PC-9 (cell line): Measurements from ENCODE around the gene SH3RF3. TPM values are rescaled to one million over a fixed set of nuclear protein-coding genes. Genes with fewer than 3 reads are reported as not detected.

Source experiments
- BruUV-seq: library from RNA; stranded (reverse); fragments of 400-500 nt; replicated peaks from 2 replicates; lab custom pipeline; 2021; lab: Mats Ljungman, UMichigan
- CTCF ChIA-PET: fragments of 300-600 bp; sonication (Branson Sonifier 250); formaldehyde crosslinking; loops from one replicate; lab custom pipeline; 2022; ENCODE audit warnings: antibody characterized with exemption; lab: Charles Lee
- POLR2A ChIA-PET: fragments of 300-600 bp; sonication (Branson Sonifier 250); formaldehyde crosslinking; loops from one replicate; lab custom pipeline; 2022; ENCODE audit warnings: antibody characterized with exemption; ENCODE audit not compliant: unreplicated experiment; lab: Charles Lee
- DNase-seq, 2 experiments: peaks; one replicate each; pipeline versions ENCODE4 v3.0.0 to v3.0.0-alpha.2; 2015 to 2022; ENCODE audit warnings: mixed read lengths in 1 of 2
- H2AFZ ChIP-seq: fragments of 200-600 bp; sonication (generic); 2 replicates; pipeline ENCODE4 v1.8.1; 2017; ENCODE audit warnings: antibody characterized with exemption
- H3F3A ChIP-seq: fragments of 200-600 bp; sonication (generic); 2 replicates; pipeline ENCODE4 v1.8.1; 2017; ENCODE audit warnings: antibody characterized with exemption, mild to moderate bottlenecking, low read depth; ENCODE audit not compliant: insufficient read depth
- H3K27ac ChIP-seq: fragments of 200-600 bp; sonication (generic); 2 replicates; pipeline ENCODE4 v1.6.1; 2016; ENCODE audit warnings: mixed run types
- H3K27me3 ChIP-seq: fragments of 200-600 bp; sonication (generic); 2 replicates; pipeline ENCODE4 v1.6.1; 2016; ENCODE audit warnings: low read depth, mixed run types; ENCODE audit not compliant: insufficient read depth
- H3K36me3 ChIP-seq: fragments of 200-600 bp; sonication (generic); 2 replicates; pipeline ENCODE4 v1.6.1; 2016; ENCODE audit warnings: low read depth, mixed run types
- H3K4me1 ChIP-seq: fragments of 200-600 bp; sonication (generic); replicated peaks from 2 replicates; pipeline ENCODE4 v1.6.1; 2016; ENCODE audit warnings: mixed run types; ENCODE audit not compliant: insufficient read depth
- H3K4me2 ChIP-seq: fragments of 200-600 bp; sonication (generic); 2 replicates; pipeline ENCODE4 v1.6.1; 2017; ENCODE audit warnings: mixed run types
- H3K4me3 ChIP-seq: fragments of 200-600 bp; sonication (generic); 2 replicates; pipeline ENCODE4 v1.6.1; 2016; ENCODE audit warnings: mixed run types
- H3K79me2 ChIP-seq: fragments of 200-600 bp; sonication (generic); 2 replicates; pipeline ENCODE4 v1.6.1; 2017; ENCODE audit warnings: low read depth, mixed run types
- H3K9me2 ChIP-seq: fragments of 200-600 bp; sonication (generic); 2 replicates; pipeline ENCODE4 v1.8.1; 2017; ENCODE audit warnings: mild to moderate bottlenecking; ENCODE audit not compliant: insufficient read depth
- H3K9me3 ChIP-seq: fragments of 200-600 bp; sonication (generic); 2 replicates; pipeline ENCODE4 v1.8.1; 2016; ENCODE audit warnings: low read depth; ENCODE audit not compliant: insufficient read depth
- H4K20me1 ChIP-seq: fragments of 200-600 bp; sonication (generic); 2 replicates; pipeline ENCODE4 v1.8.1; 2017; ENCODE audit not compliant: insufficient read depth
- EZH2 ChIP-seq: fragments of 200-600 bp; sonication (generic); IDR thresholded peaks from 2 replicates; pipeline ENCODE4 v1.8.0; 2017; ENCODE audit warnings: antibody characterized with exemption, low read depth
- intact Hi-C: fragments of 100-400 bp; cut with micrococcal nuclease; formaldehyde crosslinking; loops from one replicate; pipeline ENCODE4 v1.10.0; 2022; ENCODE audit not compliant: unreplicated experiment
- total RNA-seq: library from RNA; stranded (reverse); gene quantifications from 2 replicates; pipeline ENCODE4 v1.2.3, GENCODE V29; 2021
- TF ChIP-seq, protein P1 (sequence below): fragments of 200-600 bp; sonication (generic); conservative IDR thresholded peaks from 2 replicates; pipeline ENCODE4 v1.6.1; 2017; ENCODE audit warnings: mixed run types, antibody characterized with exemption, mild to moderate bottlenecking, moderate library complexity

The SH3RF3 gene
- total RNA-seq, 1 experiment from 2014 or later, result 6.1 TPM

DNA sequence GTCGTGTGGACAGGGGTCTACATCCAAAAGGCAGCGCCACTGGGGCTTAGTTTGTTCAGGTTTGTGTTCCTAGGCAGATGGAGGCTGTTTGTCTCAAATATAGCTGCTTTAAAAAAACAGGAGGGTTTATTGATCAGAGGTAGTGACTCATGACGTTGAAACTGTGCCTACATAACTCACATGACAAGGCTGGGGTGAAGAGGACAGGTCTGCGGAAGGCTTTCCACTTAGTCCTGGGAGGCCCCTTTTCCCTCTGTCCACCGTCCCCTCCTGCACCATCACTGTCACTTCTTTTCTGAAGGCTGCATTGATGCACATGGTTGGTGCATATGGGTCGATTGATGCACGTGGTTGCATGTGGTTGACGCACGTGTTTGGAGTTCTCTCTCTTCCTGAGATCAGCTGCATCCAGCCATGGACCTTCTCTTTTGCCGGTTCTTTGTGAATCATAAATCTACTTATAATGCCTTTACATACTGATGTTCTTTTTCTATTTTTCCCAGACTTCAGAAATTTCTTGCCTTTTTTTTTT lies 10.9 kb downstream of the SH3RF3 start:
- Histone ChIP-seq H3F3A (no peaks in the 10 kb centered on the region), H3K4me1 (no peaks in the 10 kb centered on the region), H3K27ac (no peak overlapping the region), H3K4me2 (no peak overlapping the region), H3K9me3 (no peaks in the 10 kb centered on the region), H3K27me3 (no peaks in the 10 kb centered on the region), H2AFZ (no peak overlapping the region), H3K36me3 (no peaks in the 10 kb centered on the region), H3K9me2 (no peaks in the 10 kb centered on the region), H4K20me1 (peaks cover 67% of the 10 kb centered on the region), H3K4me3 (no peak overlapping the region), H3K79me2 (peaks cover 75% of the 10 kb centered on the region)
- ChIA-PET POLR2A (no interaction called here), CTCF (no interaction called here)
- intact Hi-C loops, result no loop called here
- TF ChIP-seq, protein P1, sequence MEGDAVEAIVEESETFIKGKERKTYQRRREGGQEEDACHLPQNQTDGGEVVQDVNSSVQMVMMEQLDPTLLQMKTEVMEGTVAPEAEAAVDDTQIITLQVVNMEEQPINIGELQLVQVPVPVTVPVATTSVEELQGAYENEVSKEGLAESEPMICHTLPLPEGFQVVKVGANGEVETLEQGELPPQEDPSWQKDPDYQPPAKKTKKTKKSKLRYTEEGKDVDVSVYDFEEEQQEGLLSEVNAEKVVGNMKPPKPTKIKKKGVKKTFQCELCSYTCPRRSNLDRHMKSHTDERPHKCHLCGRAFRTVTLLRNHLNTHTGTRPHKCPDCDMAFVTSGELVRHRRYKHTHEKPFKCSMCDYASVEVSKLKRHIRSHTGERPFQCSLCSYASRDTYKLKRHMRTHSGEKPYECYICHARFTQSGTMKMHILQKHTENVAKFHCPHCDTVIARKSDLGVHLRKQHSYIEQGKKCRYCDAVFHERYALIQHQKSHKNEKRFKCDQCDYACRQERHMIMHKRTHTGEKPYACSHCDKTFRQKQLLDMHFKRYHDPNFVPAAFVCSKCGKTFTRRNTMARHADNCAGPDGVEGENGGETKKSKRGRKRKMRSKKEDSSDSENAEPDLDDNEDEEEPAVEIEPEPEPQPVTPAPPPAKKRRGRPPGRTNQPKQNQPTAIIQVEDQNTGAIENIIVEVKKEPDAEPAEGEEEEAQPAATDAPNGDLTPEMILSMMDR, result no peak
- TF ChIP-seq EZH2, result no peak
- no TSS peak for BruUV-seq
- no peak for DNase-seq

DNA sequence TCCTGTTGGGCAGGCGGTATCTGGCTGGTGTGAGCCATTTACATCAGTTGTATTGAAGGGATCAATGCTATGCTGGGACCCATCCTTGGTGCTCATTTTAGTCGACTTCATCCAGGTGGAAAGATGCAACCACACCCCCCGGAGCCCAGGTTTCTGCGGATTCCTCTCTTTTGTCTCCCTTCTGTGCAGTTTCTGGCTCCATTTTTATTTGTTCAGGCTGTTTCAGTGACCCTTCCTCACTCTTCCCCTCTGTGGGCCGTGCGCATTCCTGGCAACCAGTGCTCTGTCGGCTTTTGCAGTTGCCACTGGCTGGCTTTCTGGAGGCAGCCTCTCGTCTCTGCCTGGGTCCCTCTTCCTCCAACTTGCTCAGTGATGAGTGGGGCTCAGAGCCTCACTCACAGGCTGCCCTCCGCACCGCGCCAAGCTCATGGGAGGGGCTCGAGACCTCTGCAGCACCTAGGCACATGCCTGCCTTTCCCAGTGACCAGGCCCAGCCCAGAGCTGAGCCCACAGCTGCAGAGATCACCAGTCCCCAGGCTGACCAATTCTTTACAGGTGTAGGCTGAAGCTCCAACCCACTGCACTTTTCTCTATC lies 12.1 kb downstream of the SH3RF3 start:
- no peaks in the 10 kb centered on the region for H3K36me3 ChIP-seq
- H4K20me1 ChIP-seq, result peaks cover 70% of the 10 kb centered on the region
- no peak overlapping the region for H3K4me3 ChIP-seq
- BruUV-seq, result no TSS peak
- H3K27me3 ChIP-seq, result no peaks in the 10 kb centered on the region
- no peak overlapping the region for H2AFZ ChIP-seq
- H3K4me2 ChIP-seq, result no peak overlapping the region
- no peaks in the 10 kb centered on the region for H3K4me1 ChIP-seq
- TF ChIP-seq, protein P1, result no peak
- no peak for TF ChIP-seq EZH2
- H3F3A ChIP-seq, result no peaks in the 10 kb centered on the region
- CTCF ChIA-PET, result no interaction called here
- H3K9me2 ChIP-seq, result no peaks in the 10 kb centered on the region
- intact Hi-C loops, result no loop called here
- H3K27ac ChIP-seq, result no peak overlapping the region
- peaks cover 75% of the 10 kb centered on the region for H3K79me2 ChIP-seq
- POLR2A ChIA-PET, result no interaction called here
- DNase-seq, result no peak
- no peaks in the 10 kb centered on the region for H3K9me3 ChIP-seq

DNA sequence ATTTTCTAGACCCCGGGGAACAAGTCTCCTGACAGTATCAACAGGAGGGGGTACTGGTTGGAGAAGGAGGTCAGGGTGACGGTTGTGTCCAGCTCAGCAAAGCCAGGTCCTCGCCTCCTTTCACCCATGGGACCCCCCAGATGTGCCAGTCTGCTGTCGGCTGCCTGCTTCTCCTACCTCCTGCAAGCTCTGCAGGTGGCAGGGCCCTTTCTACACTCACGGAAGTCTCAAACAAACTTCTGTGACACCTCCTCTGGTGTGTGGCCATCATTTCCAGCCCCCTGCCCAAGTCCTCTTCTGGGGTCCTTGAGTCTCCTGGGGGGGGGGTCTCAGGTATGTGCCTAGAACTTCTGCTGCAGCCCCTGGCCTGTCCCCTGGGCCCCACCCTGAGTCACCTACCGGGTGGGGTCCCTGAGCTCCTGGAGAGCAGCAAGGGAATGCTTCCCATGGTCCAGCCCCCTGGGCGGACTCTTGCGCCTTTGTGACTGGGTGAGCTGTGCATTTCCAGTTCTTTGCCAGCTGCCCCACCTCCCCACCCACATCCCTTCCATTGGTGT lies 12.8 kb downstream of the SH3RF3 start:
- peaks cover 72% of the 10 kb centered on the region for H3K79me2 ChIP-seq
- TF ChIP-seq, protein P1, result no peak
- TF ChIP-seq EZH2, result no peak

More for the DNA sequence above, 12.8 kb downstream of the SH3RF3 start:
- no peaks in the 10 kb centered on the region for H3K9me2 ChIP-seq
- DNase-seq, result no peak
- H3K27me3 ChIP-seq, result no peaks in the 10 kb centered on the region
- ChIA-PET CTCF (interaction anchor here (0.6 kb wide), 1 partner anchor 10 kb away, joined by 11 read pairs; no protein-coding TSS in a partner anchor), POLR2A (no interaction called here)
- no peaks in the 10 kb centered on the region for H3F3A ChIP-seq
- intact Hi-C loops, result no loop called here
- H3K4me3 ChIP-seq, result no peak overlapping the region
- H4K20me1 ChIP-seq, result peaks cover 64% of the 10 kb centered on the region
- H3K4me2 ChIP-seq, result no peak overlapping the region
- no peak overlapping the region for H3K27ac ChIP-seq
- H3K9me3 ChIP-seq, result no peaks in the 10 kb centered on the region
- no peaks in the 10 kb centered on the region for H3K4me1 ChIP-seq
- no peak overlapping the region for H2AFZ ChIP-seq
- no peaks in the 10 kb centered on the region for H3K36me3 ChIP-seq
- no TSS peak for BruUV-seq
